GM21576 (cell line): ENCODE results near the gene DGKK.
"Not testable (repeated sequence)": the region's sequence is repeated elsewhere in the genome, so short reads cannot be mapped to it uniquely, and the experiment has no call there.

Experiments used
- ATAC-seq: cut with Tn5 transposase; IDR thresholded peaks from one replicate; pipeline ENCODE4 v1.9.1; 2021; ENCODE audit warnings: mild to moderate bottlenecking, moderate library complexity; ENCODE audit not compliant: unreplicated experiment

DGKK gene

DNA sequence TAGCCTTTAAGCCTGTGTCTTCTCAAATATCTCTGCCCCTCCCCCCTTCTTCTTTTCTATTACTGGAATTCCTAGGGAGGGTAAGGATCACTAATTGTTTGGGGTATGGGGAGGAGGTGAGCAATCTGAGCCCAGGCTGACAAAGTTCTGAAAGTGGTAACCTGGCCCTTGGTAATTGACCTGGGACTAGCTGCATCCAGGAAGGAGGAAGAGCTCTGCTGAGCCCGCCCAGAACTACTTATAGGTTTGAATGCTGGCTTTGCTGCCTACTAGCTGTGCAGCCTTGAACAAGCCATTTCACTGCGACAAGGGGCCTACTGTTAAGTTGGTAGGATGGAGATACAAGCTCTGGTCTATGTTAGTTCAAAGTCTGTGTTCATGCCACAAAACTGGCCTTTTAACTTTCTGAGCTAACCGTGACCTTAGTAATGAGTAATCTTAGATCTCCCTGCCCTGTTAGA, 37.8 kb downstream of the DGKK start:
- no peak for ATAC-seq

DNA sequence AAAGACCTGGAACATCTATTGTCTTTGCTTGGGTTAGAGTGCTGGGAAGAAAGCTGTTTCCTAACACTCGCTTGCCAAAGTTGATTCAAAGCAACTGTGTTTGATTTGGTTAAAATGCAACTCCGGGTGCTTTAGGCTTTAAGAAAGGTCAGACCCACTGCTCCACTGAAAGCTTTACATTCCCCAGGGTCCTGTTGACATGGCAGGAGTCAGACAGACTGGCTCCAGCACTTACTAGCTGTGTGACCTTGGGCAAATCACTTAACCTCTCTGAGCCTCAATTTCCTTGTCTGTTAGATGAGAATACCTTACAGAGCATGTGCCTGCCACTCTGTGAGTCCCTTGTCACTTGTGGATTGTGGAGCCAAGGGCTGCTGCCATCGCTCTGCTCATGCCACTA, 39.0 kb downstream of the DGKK start:
- ATAC-seq, result no peak

DNA sequence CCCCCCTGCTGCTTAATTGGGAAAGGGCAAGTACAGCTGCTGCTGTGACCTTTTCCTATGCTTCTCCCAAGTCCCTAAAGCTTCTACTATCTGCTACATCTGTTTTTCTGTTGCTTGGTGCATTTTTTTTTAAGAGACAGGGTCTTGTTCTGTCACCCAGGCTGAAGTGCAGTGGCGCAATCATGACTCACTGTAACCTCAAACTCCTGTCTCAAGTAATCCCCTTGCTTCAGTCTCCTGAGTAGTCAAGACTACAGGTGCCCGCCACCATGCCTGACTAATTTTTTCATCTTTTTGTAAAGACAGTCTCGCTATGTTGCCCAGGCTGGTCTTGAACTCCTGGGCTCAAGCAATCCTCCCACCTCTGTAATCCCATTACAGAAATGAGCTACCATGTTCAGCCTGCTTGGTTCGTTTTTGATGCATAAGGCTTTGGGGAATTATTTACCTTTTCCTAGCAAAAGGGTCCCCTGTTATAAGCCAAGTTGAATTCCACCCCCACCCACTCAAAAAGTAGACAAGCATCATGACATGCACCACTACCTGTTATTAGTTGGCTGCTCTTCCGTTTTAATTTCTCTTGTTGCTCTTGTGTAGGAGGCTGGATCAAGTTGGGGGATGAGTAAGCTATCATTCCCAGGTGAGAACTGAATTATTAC, 39.6 kb downstream of the DGKK start:
- no peak for ATAC-seq

DNA sequence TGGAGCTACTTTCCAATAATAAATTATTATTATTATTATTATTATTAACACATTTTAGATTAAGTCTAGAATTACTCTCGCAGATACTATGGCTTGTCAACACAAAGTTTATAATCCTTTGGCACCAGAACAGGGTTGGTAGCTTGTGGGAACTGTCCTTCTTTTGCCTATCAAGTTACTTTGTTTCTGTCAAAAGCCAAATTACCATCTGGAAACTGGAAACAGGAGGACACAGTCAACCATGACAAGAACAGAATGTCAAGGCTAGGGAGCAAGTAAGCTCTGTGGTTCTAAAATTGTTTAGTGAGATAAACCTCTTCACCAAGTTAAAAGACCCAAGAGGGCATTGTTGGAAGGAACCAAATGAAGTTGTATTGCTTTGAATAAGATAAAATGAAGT, 42.5 kb downstream of the DGKK start:
- ATAC-seq, result no peak

DNA sequence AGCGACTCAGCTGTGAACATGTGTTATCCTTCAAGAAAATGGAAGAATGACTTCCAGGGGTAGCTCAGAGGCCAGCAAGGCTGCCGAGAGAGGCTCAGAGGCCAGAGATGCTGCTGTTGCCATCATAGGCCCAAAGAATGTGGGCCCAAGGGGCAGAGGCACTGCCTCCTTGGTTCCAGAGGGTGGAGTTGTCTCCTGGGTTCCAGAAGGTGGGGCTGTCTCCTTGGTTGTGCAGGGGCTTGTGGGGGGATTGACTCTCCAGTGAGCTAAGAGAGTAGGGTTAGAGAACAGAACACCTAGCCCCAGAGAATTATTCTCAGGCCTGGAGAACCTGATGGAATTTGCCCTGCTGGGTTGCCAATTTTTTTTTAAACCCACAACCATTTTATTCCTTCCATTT, 62.6 kb downstream of the DGKK start:
- no peak for ATAC-seq

DNA sequence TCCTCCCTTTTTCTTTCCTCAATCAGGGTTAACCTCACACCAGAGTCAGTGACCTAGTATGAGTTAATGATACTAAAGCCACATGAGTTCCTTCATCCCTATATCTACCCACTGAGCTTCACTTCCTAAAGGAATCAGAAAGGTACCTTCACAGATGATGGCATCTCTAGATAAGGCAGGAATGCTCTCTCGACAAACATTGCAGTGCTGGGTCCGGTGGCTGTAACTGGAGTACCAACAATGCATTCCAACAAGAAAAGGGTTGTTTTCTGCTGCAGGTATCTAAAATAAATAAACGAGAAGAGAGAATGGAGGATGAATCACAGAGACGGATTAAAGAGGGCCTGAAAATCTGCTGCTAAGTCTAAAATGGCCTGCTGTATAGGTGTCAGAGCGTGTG, 66.7 kb downstream of the DGKK start:
- no peak for ATAC-seq

DNA sequence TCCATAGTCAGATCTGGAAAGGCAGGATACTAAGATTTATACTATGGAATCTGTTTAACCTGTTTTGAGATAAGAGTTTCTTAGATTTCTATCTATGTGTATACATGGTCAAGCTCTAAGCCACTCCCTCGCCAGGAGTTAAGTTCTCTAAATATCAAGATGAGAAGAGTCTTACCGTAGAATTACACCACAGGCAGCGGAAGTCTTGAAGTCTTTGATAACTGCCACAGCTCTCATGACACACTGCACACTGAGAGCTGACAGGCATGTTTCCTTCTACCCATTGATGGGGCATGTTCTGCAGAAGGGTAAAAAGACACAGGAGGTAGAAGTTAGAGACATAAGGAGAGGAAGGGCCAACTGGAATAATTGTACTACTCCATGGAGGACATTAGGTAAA, 67.7 kb downstream of the DGKK start:
- no peak for ATAC-seq

DNA sequence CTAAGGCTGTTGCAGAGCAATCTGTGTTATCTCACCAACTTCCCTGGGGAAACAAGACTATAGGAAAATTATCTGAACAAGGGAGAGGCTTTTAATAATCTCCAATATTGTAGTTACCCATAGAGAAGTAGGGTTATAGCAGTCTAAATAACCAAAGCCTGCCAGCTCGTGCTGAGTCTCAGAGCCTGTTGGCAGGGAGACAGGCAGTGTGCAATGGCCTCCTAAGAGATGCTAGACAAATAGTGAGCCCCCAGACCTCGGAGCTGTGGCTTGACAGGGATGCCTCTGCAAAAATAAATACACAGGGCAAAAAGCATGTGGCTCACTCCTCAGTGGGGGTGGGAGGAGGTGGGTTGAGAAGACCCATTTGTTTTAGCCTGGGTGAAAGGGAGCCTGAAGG, 76.7 kb downstream of the DGKK start:
- no peak for ATAC-seq

DNA sequence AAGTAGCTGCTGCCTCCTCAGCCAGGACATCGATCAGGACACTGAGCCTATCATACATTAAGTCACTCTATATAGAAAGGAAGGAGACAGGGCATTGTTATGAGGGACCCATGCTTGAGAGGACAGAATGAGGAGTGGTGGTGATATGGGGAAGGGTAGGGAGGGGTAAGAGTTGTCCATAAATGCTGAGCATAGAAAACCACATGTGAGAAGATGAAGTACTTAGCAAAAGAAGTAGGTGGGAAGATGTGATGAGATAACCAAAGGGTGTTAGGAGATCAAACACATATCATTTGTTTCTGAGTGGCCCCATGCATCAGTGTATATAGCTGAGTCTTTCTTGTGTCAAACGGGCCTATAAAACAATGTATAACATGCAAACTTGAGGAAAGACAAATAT, 84.1 kb downstream of the DGKK start:
- ATAC-seq, result no peak

DNA sequence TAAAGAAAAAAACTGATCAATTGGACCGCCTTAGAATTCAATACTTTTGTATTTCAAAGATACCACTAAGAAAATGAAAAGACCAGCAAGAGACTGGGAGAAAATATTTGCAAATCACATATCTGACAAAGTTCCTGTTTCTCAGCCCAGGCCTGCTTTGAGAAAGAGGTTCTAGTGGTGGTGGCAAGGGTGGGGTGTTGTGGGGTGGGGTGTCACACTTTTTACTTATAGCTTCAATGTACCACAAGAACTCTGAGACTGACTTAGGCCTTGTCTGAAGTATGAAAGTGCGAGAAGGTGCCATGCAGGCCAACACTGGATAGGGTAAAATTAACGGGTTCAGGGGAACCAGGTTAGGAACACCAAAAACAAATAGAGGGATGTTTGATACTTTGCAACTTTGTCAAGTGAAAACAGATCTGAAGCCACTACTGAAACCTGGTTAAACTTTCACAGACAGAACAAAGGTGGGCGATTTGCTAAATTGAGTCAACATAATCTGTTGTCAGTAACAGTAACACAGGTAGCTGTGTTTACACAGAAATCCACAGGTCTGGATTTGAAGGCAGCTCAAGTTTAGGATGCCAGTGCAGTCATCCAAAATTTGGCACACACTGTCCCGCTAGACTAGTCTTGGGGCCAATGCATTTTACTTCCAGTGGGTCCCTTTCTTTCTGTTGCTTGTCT, 88.8 kb downstream of the DGKK start:
- ATAC-seq, result no peak

DNA sequence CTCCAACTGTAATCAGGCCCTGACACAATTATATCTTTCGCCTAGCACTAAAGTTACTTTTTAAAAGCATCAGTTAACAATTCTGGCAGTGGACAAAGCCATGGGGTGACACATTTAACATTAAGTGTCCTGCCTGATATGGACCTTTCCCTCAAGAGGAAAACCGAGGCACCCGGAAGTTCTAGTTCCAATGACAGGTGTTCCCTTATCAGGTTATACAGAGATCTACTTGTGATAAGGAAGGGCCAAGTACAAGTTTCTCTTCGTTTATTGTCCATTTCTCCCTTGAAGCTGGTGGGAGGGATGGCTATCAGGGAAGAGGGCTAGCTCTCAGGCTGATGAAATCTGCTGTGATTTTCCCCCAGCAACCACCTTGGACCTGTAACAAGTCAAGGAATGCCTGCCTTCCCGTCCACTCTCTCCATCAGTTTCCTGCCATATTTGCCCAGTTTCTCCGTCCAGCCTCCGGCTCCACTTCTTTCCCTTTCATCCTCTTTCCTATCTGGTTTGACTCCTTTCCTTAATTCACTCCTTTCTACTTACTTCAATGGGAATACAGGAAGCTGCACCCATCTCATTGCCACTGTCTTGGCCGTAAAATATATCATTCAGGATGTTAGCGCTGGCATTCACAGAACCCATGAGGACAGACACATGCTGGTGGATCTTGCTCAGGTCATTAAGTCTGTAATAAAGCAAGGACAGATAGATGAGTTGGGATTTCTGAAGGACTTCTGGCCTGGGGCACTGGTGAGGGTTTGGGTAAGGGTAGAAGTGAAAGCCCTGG, 95.0 kb downstream of the DGKK start:
- no peak for ATAC-seq

DNA sequence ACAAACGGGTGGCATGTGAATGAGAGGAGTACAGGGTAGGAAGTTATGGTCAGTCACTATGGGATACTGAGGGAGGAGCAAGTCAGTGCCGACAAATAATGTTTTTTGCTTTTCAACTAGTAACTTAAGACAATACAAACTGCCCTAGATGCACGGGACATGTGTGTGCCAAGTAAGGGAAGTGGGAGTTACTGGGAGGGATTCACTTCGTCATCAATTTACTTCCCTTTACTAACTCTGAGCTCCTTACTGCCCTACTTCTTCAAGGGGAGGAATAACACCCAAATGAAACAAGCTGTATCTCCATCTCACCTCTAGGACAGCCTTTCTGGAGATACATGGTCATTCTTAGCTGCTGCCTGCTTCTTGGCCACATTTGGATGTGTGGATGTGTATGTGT, 97.7 kb downstream of the DGKK start:
- no peak for ATAC-seq

DNA sequence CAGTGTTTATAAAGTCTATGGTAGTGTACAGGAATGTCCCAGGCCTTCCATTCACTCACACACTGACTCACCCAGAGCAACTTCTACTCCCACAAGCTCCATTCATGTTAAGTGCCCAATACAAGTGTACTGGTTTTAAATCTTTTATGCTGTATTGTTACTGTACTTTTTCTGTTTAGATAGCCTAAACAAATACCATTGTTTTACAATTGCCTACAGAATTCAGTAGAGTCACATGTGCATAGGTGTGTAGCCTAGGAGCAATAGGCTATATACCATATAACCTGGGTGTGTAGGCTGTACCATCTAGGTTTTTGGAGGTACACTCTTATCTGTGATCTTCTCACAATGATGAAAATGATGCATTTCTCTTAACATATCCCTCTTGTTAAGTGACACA, 126.7 kb downstream of the DGKK start:
- no peak for ATAC-seq

DNA sequence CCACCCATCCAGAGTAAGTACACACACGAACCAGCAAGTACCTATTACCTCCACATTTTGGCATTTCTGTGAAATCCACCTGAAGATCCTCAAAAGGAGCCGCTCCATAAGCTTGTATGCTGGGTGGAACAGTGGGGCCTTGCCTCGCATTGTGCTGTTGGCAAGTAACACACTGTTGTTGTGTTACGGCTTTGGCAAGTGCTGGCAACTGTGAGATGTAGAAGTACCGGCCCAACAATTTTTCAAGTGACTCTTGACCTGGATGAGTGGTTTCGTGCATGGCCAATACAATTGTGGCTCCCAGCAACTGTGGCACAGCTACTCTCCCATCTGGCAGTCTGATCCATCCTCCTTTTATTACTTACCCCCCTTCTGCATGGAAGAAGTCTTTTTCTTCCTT, 137.3 kb downstream of the DGKK start:
- no peak for ATAC-seq

DNA sequence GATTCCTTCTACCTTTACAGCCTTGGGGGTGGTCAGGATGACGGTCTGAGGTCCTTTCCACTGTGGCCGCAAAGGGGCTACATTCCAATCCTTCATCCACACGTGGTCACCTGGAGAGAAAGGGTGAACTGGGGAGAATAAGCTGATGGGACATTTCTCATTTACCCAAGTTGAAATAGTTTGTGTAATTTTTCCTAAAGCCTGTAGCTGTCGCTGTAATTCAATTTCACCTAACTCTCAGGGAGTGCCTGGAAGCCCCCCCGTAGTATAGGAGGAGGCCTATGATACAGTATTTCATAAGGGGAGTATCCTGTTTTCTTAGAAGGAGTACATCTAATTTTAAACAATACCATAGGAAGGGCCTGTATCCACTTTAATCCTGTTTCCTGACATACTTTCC, 138.0 kb downstream of the DGKK start:
- not testable (repeated sequence) for ATAC-seq

DNA sequence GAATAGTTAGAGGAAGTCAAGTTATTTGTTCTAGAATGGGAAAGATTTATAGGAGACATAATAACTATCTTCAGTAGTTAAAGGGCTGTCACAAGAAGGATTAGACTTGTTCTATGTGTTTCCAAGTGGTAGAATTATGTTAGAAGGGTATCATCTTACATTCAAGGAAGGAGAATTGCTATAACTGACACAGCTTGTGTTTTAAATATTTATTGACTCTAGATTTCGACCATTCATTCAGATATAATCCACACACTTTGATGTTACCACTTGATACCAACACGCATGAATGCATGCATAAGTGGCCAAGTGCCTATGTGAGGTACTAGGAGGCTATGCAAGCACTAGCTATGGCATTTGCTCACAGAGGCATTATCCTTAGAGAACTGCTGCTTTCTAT, 143.4 kb downstream of the DGKK start:
- ATAC-seq, result no peak
